ENCODE measurements around the gene IGFBP5.
A peak's percentile ranks its signal among the peaks of the same experiment; 100 is the strongest.

The IGFBP5 gene

DNA sequence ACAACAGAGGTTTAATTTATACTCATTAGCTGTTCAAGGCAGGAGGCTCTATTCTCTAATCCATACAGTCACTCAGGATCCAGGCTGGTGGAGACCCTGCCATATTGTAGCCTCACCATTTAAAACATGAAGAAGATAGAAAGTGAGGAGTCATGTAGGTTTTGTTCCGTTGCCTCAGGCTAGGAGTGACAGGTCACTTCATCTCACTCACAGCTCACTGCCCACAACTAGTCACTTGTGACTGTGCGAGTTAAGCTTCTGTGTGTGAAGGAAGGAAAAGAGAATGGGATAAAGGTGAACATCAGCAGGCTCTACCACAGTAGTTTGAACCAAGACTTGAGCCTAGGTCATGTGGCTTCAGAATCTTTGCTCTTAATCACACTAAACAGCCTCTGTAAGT lies 71.1 kb downstream of the IGFBP5 start:
- Histone ChIP-seq H3K4me3 (no peak overlapping the region), H3K27ac (no peak overlapping the region)
- TF ChIP-seq, protein P1, sequence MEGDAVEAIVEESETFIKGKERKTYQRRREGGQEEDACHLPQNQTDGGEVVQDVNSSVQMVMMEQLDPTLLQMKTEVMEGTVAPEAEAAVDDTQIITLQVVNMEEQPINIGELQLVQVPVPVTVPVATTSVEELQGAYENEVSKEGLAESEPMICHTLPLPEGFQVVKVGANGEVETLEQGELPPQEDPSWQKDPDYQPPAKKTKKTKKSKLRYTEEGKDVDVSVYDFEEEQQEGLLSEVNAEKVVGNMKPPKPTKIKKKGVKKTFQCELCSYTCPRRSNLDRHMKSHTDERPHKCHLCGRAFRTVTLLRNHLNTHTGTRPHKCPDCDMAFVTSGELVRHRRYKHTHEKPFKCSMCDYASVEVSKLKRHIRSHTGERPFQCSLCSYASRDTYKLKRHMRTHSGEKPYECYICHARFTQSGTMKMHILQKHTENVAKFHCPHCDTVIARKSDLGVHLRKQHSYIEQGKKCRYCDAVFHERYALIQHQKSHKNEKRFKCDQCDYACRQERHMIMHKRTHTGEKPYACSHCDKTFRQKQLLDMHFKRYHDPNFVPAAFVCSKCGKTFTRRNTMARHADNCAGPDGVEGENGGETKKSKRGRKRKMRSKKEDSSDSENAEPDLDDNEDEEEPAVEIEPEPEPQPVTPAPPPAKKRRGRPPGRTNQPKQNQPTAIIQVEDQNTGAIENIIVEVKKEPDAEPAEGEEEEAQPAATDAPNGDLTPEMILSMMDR (IDR thresholded peaks at IDR 0.05): no peak
- no peak for DNase-seq (ENCODE audit: low spot score)

DNA sequence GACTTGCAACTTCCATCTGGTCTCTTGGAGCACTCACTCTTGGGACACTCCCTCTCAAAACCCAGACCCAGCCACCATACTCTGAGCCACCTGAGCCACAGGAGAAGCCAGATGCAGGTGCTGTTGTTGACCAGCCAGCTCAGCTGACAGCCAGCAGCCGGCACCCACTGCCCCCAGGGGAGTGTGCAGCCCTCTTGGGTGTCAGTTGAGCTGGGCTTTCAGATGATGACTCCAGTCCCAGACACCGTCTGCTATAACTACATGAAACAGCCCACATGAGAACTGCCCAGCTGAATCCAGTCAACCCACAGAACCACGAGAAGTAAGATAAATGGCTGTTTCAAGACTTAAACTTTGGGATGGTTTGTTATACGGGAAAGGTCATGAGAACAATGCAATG lies 72.8 kb downstream of the IGFBP5 start:
- no peak for DNase-seq (ENCODE audit: low spot score)
- Histone ChIP-seq H3K27ac (peak overlapping the region; percentile 27 to 45), H3K4me3 (no peak overlapping the region)
- TF ChIP-seq, protein P1 (IDR thresholded peaks at IDR 0.05): no peak
